GM18508 (cell line): ENCODE measurements around the gene CCT8.

Experiments
- ATAC-seq: cut with Tn5 transposase; IDR thresholded peaks from one replicate; pipeline ENCODE4 v1.9.1; 2021; ENCODE audit warnings: moderate number of reproducible peaks; ENCODE audit not compliant: insufficient read depth, unreplicated experiment

CCT8 gene

GRCh38 chr21:29073222-29074006, at the start of gene CCT8:
Gene CCT8 (minus strand): TSS chr21:29073648. CDS start chr21:29073590, 58 bp downstream.
- ATAC-seq, result peak; percentile 73

- ATAC-seq, result peak; percentile 42
Observed at GRCh38 chr21:29121759-29122158, 48.3 kb upstream of the CCT8 start.

- no peak for ATAC-seq
Observed at GRCh38 chr21:29117372-29117955, 44.0 kb upstream of the CCT8 start.

GRCh38 chr21:29115899-29116298, 42.5 kb upstream of the CCT8 start:
- no peak for ATAC-seq

GRCh38 chr21:29114765-29115500, 41.5 kb upstream of the CCT8 start:
- ATAC-seq, result no peak

GRCh38 chr21:29105218-29105617, 31.8 kb upstream of the CCT8 start:
- no peak for ATAC-seq

- ATAC-seq, result no peak
Observed at GRCh38 chr21:29104239-29104708, 30.8 kb upstream of the CCT8 start.

- ATAC-seq, result no peak
Observed at GRCh38 chr21:29102791-29103257, 29.4 kb upstream of the CCT8 start.

- ATAC-seq, result no peak
Observed at GRCh38 chr21:29098156-29098555, 24.7 kb upstream of the CCT8 start.

GRCh38 chr21:29096218-29097015, 23.0 kb upstream of the CCT8 start:
- ATAC-seq, result no peak

GRCh38 chr21:29092102-29092959, 18.9 kb upstream of the CCT8 start:
- no peak for ATAC-seq

GRCh38 chr21:29091033-29091432, 17.6 kb upstream of the CCT8 start:
- ATAC-seq, result no peak

GRCh38 chr21:29085106-29085752, 11.8 kb upstream of the CCT8 start:
- no peak for ATAC-seq

GRCh38 chr21:29084372-29084771, 10.9 kb upstream of the CCT8 start:
- no peak for ATAC-seq

GRCh38 chr21:29083306-29083705, 9.9 kb upstream of the CCT8 start:
- no peak for ATAC-seq

- ATAC-seq, result no peak
Observed at GRCh38 chr21:29082046-29082815, 8.8 kb upstream of the CCT8 start.

- ATAC-seq, result no peak
Observed at GRCh38 chr21:29080454-29080941, 7.0 kb upstream of the CCT8 start.
